Neural cell (in vitro differentiated cells): ENCODE results near the gene RFX3.

Experiments used
- EP300 ChIP-seq: fragments of 450-650 bp; conservative IDR thresholded peaks from 2 replicates; pipeline ENCODE4 v1.6.1; 2014; ENCODE audit warnings: antibody characterized with exemption, mild to moderate bottlenecking, moderate library complexity; ENCODE audit not compliant: poor library complexity, severe bottlenecking
- EZH2 ChIP-seq: fragments of 200-600, 300-800 bp; shearing (Covaris generic), sonication (generic); IDR thresholded peaks from 2 replicates; pipeline ENCODE4 v1.6.1; 2014; ENCODE audit warnings: antibody characterized with exemption, low read length, borderline replicate concordance, mild to moderate bottlenecking; ENCODE audit not compliant: insufficient read depth, poor library complexity, severe bottlenecking
- RAD21 ChIP-seq: fragments of 450-650 bp; conservative IDR thresholded peaks from 2 replicates; pipeline ENCODE4 v1.6.1; 2014; ENCODE audit warnings: antibody characterized with exemption, mild to moderate bottlenecking, moderate library complexity
- REST ChIP-seq: IDR thresholded peaks from 2 replicates; pipeline ENCODE4 v1.6.1; 2012; ENCODE audit warnings: borderline replicate concordance
- TF ChIP-seq, protein P1 (sequence below): fragments of 450-650 bp; IDR thresholded peaks from 2 replicates; pipeline ENCODE4 v1.5.1; 2014; ENCODE audit warnings: antibody characterized with exemption, mild to moderate bottlenecking, moderate library complexity; ENCODE audit not compliant: poor library complexity, severe bottlenecking

- TF ChIP-seq RAD21 (no peak), REST (no peak), EP300 (no peak), EZH2 (no peak)
- TF ChIP-seq, protein P1, sequence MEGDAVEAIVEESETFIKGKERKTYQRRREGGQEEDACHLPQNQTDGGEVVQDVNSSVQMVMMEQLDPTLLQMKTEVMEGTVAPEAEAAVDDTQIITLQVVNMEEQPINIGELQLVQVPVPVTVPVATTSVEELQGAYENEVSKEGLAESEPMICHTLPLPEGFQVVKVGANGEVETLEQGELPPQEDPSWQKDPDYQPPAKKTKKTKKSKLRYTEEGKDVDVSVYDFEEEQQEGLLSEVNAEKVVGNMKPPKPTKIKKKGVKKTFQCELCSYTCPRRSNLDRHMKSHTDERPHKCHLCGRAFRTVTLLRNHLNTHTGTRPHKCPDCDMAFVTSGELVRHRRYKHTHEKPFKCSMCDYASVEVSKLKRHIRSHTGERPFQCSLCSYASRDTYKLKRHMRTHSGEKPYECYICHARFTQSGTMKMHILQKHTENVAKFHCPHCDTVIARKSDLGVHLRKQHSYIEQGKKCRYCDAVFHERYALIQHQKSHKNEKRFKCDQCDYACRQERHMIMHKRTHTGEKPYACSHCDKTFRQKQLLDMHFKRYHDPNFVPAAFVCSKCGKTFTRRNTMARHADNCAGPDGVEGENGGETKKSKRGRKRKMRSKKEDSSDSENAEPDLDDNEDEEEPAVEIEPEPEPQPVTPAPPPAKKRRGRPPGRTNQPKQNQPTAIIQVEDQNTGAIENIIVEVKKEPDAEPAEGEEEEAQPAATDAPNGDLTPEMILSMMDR: no peak
These were observed 352.4 kb downstream of the RFX3 start for GRCh38 chr9:3173374-3173773.
